Fibroblast of pulmonary artery (primary cell): ENCODE results near the gene EPHB4.
"Not testable (repeated sequence)": the region's sequence is repeated elsewhere in the genome, so short reads cannot be mapped to it uniquely, and the experiment has no call there.

Experiments
- DNase-seq: peaks from one replicate; pipeline ENCODE4 v3.0.0-alpha.2; 2010; ENCODE audit warnings: low read depth
- H3K4me3 ChIP-seq: replicated peaks from 2 replicates; pipeline ENCODE4 v1.5.1; 2011; ENCODE audit warnings: low read depth, mild to moderate bottlenecking, control low read depth, low read length, moderate library complexity
- CTCF ChIP-seq: IDR thresholded peaks from 2 replicates; pipeline ENCODE4 v1.5.1; 2011; ENCODE audit warnings: mild to moderate bottlenecking, control low read depth, low read length, inconsistent platforms; ENCODE audit errors: missing control alignments

The EPHB4 gene

DNA sequence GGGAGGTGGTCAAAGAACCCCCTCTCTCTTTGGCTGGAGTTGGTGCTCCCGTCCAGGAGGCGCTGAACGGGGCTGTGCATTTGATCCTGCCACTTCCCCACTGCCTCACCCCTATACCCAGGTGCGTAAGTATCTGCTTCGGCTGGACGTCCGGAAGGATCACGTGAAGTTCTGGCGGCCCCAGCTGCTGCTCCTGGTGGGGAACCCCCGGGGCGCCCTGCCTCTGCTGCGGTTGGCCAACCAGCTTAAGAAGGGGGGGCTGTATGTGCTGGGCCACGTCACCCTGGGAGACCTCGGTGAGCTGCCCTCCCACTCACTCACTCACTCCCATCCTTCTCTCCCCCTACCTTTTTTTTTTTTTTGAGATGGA lies 34.3 kb upstream of the EPHB4 start:
- H3K4me3 ChIP-seq = no peak overlapping the region
- TF ChIP-seq CTCF = no peak
- DNase-seq = no peak

- no peak overlapping the region for H3K4me3 ChIP-seq
- no peak for TF ChIP-seq CTCF
- no peak for DNase-seq
Observed at GRCh38 chr7:100860702-100861615, 33.6 kb upstream of the EPHB4 start.

GRCh38 chr7:100859856-100860255 lies 32.5 kb upstream of the EPHB4 start:
- H3K4me3 ChIP-seq = no peak overlapping the region
- TF ChIP-seq CTCF = no peak
- no peak for DNase-seq

DNA sequence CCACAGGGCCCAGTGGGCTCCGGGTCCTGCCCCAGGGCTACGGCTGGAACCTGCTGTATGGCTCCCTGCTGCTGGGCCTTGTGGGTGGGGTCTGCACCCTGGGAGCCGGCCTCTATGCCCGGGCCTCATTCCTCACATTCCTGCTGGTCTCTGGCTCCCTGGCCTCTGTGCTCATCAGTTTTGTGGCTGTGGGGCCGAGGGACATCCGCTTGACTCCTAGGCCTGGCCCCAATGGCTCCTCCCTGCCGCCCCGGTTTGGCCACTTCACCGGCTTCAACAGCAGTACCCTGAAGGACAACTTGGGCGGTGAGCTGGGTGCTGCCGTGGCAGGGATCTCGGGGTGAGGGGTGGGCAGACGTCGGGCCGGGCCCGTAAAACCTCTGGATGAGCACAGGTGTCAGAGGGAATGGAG lies 29.6 kb upstream of the EPHB4 start:
- no peak for DNase-seq
- TF ChIP-seq CTCF = no peak
- H3K4me3 ChIP-seq = no peak overlapping the region

- TF ChIP-seq CTCF = no peak
- DNase-seq = no peak
- no peak overlapping the region for H3K4me3 ChIP-seq
Observed at GRCh38 chr7:100855515-100855914, 28.2 kb upstream of the EPHB4 start.

DNA sequence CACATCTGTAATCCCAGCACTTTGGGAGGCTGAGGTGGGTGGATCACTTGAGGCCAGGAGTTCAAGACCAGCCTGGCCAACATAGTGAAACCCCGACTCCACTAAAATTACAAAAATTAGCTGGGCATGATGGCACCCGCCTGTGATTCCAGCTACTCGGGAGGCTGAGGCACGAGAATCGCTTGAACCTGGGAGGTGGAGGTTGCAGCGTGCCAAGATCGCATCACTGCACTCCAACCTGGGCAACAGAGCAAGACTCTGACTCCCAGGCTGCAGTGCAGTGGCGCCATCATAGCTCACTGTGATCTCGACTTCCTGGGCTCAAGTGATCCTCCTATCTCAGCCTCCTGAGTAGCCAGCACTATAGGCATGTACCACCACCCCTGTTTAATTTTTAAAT lies 27.6 kb upstream of the EPHB4 start:
- not testable (repeated sequence) for DNase-seq, H3K4me3 ChIP-seq

DNA sequence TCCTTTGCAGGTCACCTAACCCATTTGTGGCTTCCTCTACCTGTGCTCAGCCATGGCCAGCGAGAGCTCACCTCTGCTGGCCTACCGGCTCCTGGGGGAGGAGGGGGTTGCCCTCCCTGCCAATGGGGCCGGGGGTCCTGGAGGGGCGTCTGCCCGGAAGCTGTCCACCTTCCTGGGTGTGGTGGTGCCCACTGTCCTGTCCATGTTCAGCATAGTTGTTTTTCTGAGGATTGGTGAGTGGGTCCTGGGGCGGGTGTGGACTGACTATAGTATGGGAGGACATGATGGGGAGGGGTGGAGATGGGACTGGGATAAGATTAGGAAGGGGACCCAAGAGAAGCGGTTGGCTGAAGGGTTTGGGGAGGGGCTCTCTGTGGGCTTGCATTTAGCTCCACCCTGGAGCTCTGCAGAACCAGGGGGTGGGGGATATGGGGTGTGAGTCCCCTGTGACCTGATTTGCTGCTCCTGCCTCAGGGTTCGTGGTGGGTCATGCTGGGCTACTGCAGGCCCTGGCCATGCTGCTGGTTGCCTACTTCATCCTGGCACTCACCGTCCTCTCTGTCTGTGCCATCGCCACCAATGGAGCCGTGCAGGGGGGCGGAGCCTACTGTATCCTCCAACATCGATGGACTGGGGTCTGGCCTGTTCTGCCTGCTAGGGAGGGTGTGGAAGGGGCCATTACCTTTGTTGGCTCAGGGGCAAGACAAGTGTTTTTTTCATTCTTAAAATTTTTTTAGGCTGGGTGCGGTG lies 27.0 kb upstream of the EPHB4 start:
- no peak overlapping the region for H3K4me3 ChIP-seq
- no peak for DNase-seq
- no peak for TF ChIP-seq CTCF
